Sigmoid colon (tissue), 7 donors: ENCODE results near the gene LHX8. TPM values are rescaled to one million over a fixed set of nuclear protein-coding genes. Genes with fewer than 3 reads are reported as not detected.
A peak's percentile ranks its signal among the peaks of the same experiment; 100 is the strongest.

ENCODE experiments used
- DNase-seq: peaks from one replicate; pipeline ENCODE4 v3.0.0-alpha.2; 2019
- H3K27ac ChIP-seq, 4 donors: fragments of 200-600 bp; sonication (generic); one replicate each; pipeline ENCODE4 v1.5.1; 2016 to 2019; ENCODE audit warnings: mild to moderate bottlenecking in 1 of 4
- H3K27me3 ChIP-seq, 3 donors: fragments of 200-600 bp; sonication (generic); one replicate each; pipeline ENCODE4 v1.5.1; 2019; ENCODE audit warnings: mild to moderate bottlenecking in 1 of 3
- H3K36me3 ChIP-seq, 4 donors: fragments of 200-600 bp; sonication (generic); one replicate each; pipeline ENCODE4 v1.5.1; 2016 to 2019
- H3K4me1 ChIP-seq, 4 donors: fragments of 200-600 bp; sonication (generic); one replicate each; pipeline ENCODE4 v1.5.1; 2017 to 2019
- H3K4me3 ChIP-seq, 4 donors: fragments of 200-600 bp; sonication (generic); one replicate each; pipeline ENCODE4 v1.5.1; 2017 to 2019; ENCODE audit warnings: mild to moderate bottlenecking in 2 of 4, moderate library complexity in 1 of 4
- H3K9me3 ChIP-seq, 4 donors: fragments of 200-600 bp in 3 of 4; sonication (generic) in 3 of 4; one replicate each; pipeline versions ENCODE4 v1.5.1 to v1.6.1; 2013 to 2019
- EP300 ChIP-seq, 4 donors: sonication (generic); formaldehyde crosslinking; IDR thresholded peaks; one replicate each; pipeline ENCODE4 v1.6.1; 2017; ENCODE audit warnings: antibody characterized with exemption in 4 of 4
- POLR2A ChIP-seq, 2 donors: fragments of 450-650 bp; IDR thresholded peaks; one replicate each; pipeline ENCODE4 v1.6.1; 2016; ENCODE audit warnings: antibody characterized with exemption in 2 of 2, mild to moderate bottlenecking in 2 of 2, moderate library complexity in 2 of 2
- POLR2AphosphoS5 ChIP-seq, 4 donors: sonication (generic); formaldehyde crosslinking; IDR thresholded peaks; one replicate each; pipeline ENCODE4 v1.6.1; 2017; ENCODE audit warnings: antibody characterized with exemption in 4 of 4
- WGBS, 2 donors: extraction: QIAGEN DNeasy Blood & Tissue Kit; methylation state at CpG; one replicate each; pipeline ENCODE4 v1.1.7; 2013; 5-methylcytosine and 5-hydroxymethylcytosine counted together
- intact Hi-C: fragments of 100-400 bp; cut with DNase I; formaldehyde crosslinking; loops from one replicate; pipeline ENCODE4 v1.15.1; 2023
- polyA plus RNA-seq, 3 donors: library from polyadenylated mRNA; stranded (reverse); fragments of 200-250 nt; gene quantifications; one replicate each; pipeline ENCODE4 v1.2.3, GENCODE V29; 2013
- small RNA-seq, 3 donors: library from RNA; depleted of rRNA; stranded (forward); fragments of <200 nt; gene quantifications; one replicate each; pipeline ENCODE3, GENCODE V24; 2016
- total RNA-seq, 4 donors: library from RNA; depleted of rRNA; stranded (reverse); fragments of >200 nt; gene quantifications; one replicate each; pipeline ENCODE4 v1.1.0, GENCODE V29; 2016
- TF ChIP-seq, protein P1 (sequence below), 4 experiments: fragments of 450-650 bp in 3 of 4; fragments of 200-600 bp in 1 of 4; IDR thresholded peaks; one replicate each; pipeline ENCODE4 v1.5.1; 2016 to 2019; ENCODE audit warnings: antibody characterized with exemption in 4 of 4, mild to moderate bottlenecking in 3 of 4, moderate library complexity in 2 of 4
- donor health status: healthy with polysubstance abuse.
- donor health status: Bipolar disorder and iron deficiency.
- donor health status: healthy.

LHX8 gene
- total and polyA plus RNA-seq, 7 donors = not detected

DNA sequence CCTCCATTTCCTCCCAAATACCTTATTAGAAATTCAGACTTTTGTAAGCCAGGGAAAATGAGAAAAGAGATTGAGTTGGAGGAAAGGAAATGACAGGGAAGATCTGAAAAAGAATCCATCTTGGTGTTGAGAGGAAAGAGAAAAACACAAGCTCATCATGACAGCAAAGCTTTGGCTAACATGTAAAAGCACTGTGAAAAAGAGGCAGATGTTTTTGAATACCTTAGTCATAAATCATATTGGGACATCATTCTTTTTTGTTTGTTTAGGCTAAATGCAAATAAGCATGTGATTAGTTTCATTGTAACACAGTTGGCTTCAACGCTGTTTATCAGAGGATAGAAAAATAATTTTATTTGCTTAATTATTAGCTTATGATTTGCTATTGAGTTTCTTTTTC is 64.6 kb downstream of the LHX8 start:
- intact Hi-C loops = no loop called here
- WGBS, 2 donors = 23 to 82% methylated on average over 1 of the region's 1 CpG
- no peak for DNase-seq
- TF ChIP-seq POLR2AphosphoS5 (IDR thresholded peaks at IDR 0.05) = no peak
- TF ChIP-seq POLR2A (IDR thresholded peaks at IDR 0.05) = no peak
- TF ChIP-seq, protein P1, sequence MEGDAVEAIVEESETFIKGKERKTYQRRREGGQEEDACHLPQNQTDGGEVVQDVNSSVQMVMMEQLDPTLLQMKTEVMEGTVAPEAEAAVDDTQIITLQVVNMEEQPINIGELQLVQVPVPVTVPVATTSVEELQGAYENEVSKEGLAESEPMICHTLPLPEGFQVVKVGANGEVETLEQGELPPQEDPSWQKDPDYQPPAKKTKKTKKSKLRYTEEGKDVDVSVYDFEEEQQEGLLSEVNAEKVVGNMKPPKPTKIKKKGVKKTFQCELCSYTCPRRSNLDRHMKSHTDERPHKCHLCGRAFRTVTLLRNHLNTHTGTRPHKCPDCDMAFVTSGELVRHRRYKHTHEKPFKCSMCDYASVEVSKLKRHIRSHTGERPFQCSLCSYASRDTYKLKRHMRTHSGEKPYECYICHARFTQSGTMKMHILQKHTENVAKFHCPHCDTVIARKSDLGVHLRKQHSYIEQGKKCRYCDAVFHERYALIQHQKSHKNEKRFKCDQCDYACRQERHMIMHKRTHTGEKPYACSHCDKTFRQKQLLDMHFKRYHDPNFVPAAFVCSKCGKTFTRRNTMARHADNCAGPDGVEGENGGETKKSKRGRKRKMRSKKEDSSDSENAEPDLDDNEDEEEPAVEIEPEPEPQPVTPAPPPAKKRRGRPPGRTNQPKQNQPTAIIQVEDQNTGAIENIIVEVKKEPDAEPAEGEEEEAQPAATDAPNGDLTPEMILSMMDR (IDR thresholded peaks at IDR 0.05) = no peak
- no peak for TF ChIP-seq EP300 (IDR thresholded peaks at IDR 0.05)
- Histone ChIP-seq H3K4me1 (no peaks in the 10 kb centered on the region), H3K36me3 (no peaks in the 10 kb centered on the region), H3K9me3 (no peaks in the 10 kb centered on the region), H3K4me3 (no peak overlapping the region), H3K27me3 (no peaks in the 10 kb centered on the region), H3K27ac (no peak overlapping the region)

DNA sequence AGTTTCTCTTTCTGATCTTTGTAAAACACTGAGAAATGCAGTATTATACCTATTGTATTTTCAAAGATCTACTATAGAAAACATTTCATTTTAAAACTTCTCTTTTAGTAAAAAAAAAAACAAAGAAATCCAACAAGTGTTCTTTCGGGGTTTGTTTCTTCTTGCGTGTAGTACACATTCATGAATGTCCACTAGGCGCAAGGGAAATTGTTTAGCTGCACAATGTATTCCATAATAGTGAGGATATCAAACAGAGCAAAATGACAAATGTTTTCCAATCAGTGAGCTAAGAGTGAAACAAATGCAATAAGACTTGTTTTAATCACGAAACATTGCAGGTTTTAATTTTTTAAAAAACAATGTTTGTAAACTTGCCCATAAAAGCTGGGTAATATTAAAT is 68.6 kb downstream of the LHX8 start:
- H3K9me3 ChIP-seq = no peaks in the 10 kb centered on the region
- no peaks in the 10 kb centered on the region for H3K27me3 ChIP-seq

DNA sequence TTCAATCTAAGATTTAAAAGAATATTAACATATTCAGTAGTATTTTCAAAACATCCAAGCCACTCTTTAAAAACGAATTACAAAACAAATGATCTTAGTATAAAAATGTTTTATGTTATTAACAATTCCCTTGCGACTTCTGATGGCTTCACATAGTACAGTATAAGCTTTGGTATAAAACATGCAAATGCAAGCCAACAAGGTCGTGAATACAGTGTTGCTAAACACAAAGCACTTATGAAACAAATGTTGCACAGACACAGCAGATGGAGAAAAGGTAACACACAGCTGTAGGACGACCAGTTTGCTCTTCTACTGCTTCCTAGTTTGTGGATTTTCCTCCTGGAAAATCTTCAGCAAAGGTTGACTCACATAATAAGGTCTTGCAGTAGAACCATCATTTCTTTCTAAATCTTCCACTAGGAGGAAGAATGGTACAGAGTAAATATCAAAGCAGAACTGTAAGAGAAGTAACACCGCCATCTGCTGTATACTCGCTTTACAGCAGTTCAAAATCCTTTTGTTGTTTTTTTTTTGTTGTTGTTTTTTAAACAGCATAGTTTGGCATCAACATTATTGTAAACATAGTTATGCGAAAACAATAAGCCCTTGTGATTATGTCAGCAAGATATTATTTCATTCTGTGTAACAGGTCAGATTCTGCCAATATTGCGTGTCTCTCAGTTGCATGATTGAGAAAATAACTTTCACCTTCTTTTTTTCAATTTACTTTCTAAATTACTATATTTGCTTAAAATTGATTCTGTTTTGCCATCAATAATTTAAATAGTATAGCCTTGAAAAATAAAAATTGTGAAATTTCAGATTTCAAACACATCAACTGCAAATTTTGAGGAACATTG is 69.5 kb downstream of the LHX8 start:
- Histone ChIP-seq H3K4me1 (no peaks in the 10 kb centered on the region), H3K27ac (no peak overlapping the region), H3K27me3 (no peaks in the 10 kb centered on the region), H3K4me3 (no peak overlapping the region), H3K36me3 (no peaks in the 10 kb centered on the region), H3K9me3 (no peaks in the 10 kb centered on the region)
- 19 to 33% methylated on average over 8 of the region's 8 CpGs for WGBS, 2 donors
- intact Hi-C loops = loop anchor here (5.0 kb wide), 1 partner anchor 431 kb away; no protein-coding TSS in a partner anchor
- DNase-seq = no peak
- TF ChIP-seq, protein P1 (IDR thresholded peaks at IDR 0.05) = peak in 3 of 4 experiments; percentile 17 to 48 (median 47)
- TF ChIP-seq POLR2A (IDR thresholded peaks at IDR 0.05) = no peak
- no peak for TF ChIP-seq EP300 (IDR thresholded peaks at IDR 0.05)
- TF ChIP-seq POLR2AphosphoS5 (IDR thresholded peaks at IDR 0.05) = no peak

More for the DNA sequence above, 68.6 kb downstream of the LHX8 start:
- H3K27ac ChIP-seq = no peak overlapping the region
- TF ChIP-seq POLR2A (IDR thresholded peaks at IDR 0.05) (no peak), EP300 (IDR thresholded peaks at IDR 0.05) (no peak), POLR2AphosphoS5 (IDR thresholded peaks at IDR 0.05) (no peak)
- TF ChIP-seq, protein P1 (IDR thresholded peaks at IDR 0.05) = no peak
- DNase-seq = no peak
- intact Hi-C loops = loop anchor here (5.0 kb wide), 1 partner anchor 430 kb away; no protein-coding TSS in a partner anchor
- H3K4me1 ChIP-seq = no peaks in the 10 kb centered on the region
- H3K36me3 ChIP-seq = no peaks in the 10 kb centered on the region
- no peak overlapping the region for H3K4me3 ChIP-seq
- 77 to 93% methylated on average over 4 of the region's 4 CpGs for WGBS, 2 donors

DNA sequence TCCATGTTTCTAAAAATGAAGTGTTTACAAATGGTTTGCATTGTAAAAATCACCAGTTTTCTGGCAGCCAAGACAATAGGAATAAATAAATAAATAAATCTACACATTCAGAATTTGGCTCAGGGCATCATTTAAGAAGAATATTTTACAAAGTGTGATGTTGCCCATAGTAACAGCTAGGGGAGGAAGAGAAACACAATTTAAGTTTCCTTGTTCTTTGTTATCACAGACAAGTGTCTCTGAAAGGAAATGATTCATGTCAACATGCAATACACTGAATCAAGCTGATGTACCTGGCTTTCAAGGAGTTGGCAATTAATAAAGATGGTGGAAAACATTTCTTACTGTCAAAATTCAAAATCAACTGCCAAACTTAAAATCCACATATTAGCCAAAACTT is 74.7 kb downstream of the LHX8 start:
- intact Hi-C loops = no loop called here
- Histone ChIP-seq H3K4me1 (no peaks in the 10 kb centered on the region), H3K4me3 (no peak overlapping the region), H3K27me3 (no peaks in the 10 kb centered on the region), H3K36me3 (no peaks in the 10 kb centered on the region), H3K9me3 (no peaks in the 10 kb centered on the region), H3K27ac (no peak overlapping the region)
- TF ChIP-seq, protein P1 (IDR thresholded peaks at IDR 0.05) = no peak
- TF ChIP-seq POLR2A (IDR thresholded peaks at IDR 0.05) (no peak), EP300 (IDR thresholded peaks at IDR 0.05) (no peak)
- DNase-seq = no peak

Small RNA genes lying within 50 kb of the gene (small RNA-seq; reads per million reads assigned to genes)
- gene RNU6-622P = 0 reads per million in 3 donors
